Common myeloid progenitor, CD34-positive (primary cell): Measurements from ENCODE around the gene TMEM9.
"Not testable (repeated sequence)": the region's sequence is repeated elsewhere in the genome, so short reads cannot be mapped to it uniquely, and the experiment has no call there.

ENCODE experiments used
- CTCF ChIA-PET: fragments of 350-600 bp; sonication (Branson Sonifier 250); formaldehyde crosslinking; loops from one replicate; lab custom pipeline; 2021; ENCODE audit warnings: antibody characterized with exemption; lab: Charles Lee
- POLR2A ChIA-PET: fragments of 350-600 bp; sonication (Branson Sonifier 250); formaldehyde crosslinking; loops from one replicate; lab custom pipeline; 2021; ENCODE audit warnings: antibody characterized with exemption; lab: Charles Lee
- DNase-seq, 3 donors: peaks; one replicate each; pipeline versions ENCODE4 v3.0.0 to v3.0.0-alpha.2; 2013
- H3K27ac ChIP-seq, 2 experiments: 1 replicate in 1 of 2; 2 replicates in 1 of 2; pipeline ENCODE4 v1.7.0; 2013; ENCODE audit warnings: inconsistent platforms in 2 of 2, low read length in 2 of 2, mild to moderate bottlenecking in 2 of 2, low read depth in 1 of 2, moderate library complexity in 1 of 2; ENCODE audit not compliant: severe bottlenecking in 2 of 2, insufficient read depth in 1 of 2, poor library complexity in 1 of 2
- H3K27me3 ChIP-seq, 5 experiments: replicated peaks in 2 of 5; 1 replicate in 3 of 5; 2 replicates in 2 of 5; pipeline versions ENCODE4 v1.6.1 to v1.7.0; 2013; ENCODE audit warnings: low read length in 4 of 5, mild to moderate bottlenecking in 2 of 5, moderate library complexity in 2 of 5, inconsistent platforms in 1 of 5; ENCODE audit not compliant: insufficient read depth in 5 of 5, control insufficient read depth in 4 of 5
- H3K36me3 ChIP-seq, 4 experiments: 1 replicate in 2 of 4; 2 replicates in 2 of 4; pipeline versions ENCODE4 v1.6.1 to v1.7.0; 2013; ENCODE audit warnings: low read length in 3 of 4, control low read depth in 1 of 4, mild to moderate bottlenecking in 1 of 4; ENCODE audit not compliant: control insufficient read depth in 4 of 4, insufficient read depth in 4 of 4
- H3K4me1 ChIP-seq, 4 experiments: 1 replicate in 3 of 4; 2 replicates in 1 of 4; pipeline versions ENCODE4 v1.6.1 to v1.7.1; 2013; ENCODE audit warnings: low read length in 3 of 4, mild to moderate bottlenecking in 3 of 4, control low read depth in 1 of 4, inconsistent platforms in 1 of 4, moderate library complexity in 1 of 4; ENCODE audit not compliant: control insufficient read depth in 4 of 4, insufficient read depth in 4 of 4; ENCODE audit errors: control extremely low read depth in 1 of 4
- H3K4me3 ChIP-seq, 7 experiments: 1 replicate in 4 of 7; 2 replicates in 3 of 7; pipeline versions ENCODE4 v1.5.1 to v1.7.0; 2013; ENCODE audit warnings: mild to moderate bottlenecking in 7 of 7, low read length in 6 of 7, moderate library complexity in 6 of 7, inconsistent platforms in 2 of 7, low read depth in 2 of 7, control low read depth in 1 of 7; ENCODE audit not compliant: insufficient read depth in 4 of 7, control insufficient read depth in 1 of 7; ENCODE audit errors: extremely low read depth in 1 of 7
- H3K9me3 ChIP-seq, 5 experiments: 1 replicate in 4 of 5; 2 replicates in 1 of 5; pipeline versions ENCODE4 v1.6.1 to v1.7.1; 2013; ENCODE audit warnings: low read length in 4 of 5, mild to moderate bottlenecking in 2 of 5, inconsistent platforms in 1 of 5, low read depth in 1 of 5, moderate library complexity in 1 of 5; ENCODE audit not compliant: control insufficient read depth in 4 of 5, insufficient read depth in 2 of 5; ENCODE audit errors: control extremely low read depth in 1 of 5
- WGBS: methylation state at CpG from one replicate; pipeline ENCODE4 v1.1.5; 2013; ENCODE audit not compliant: insufficient coverage; 5-methylcytosine and 5-hydroxymethylcytosine counted together

TMEM9 gene

GRCh38 chr1:201169971-201170532 lies 15.8 kb upstream of the TMEM9 start:
- WGBS: 100% methylated on average over 1 of the region's 2 CpGs
- Histone ChIP-seq H3K4me3 (peak overlapping the region in 1 of 7 experiments; percentile 83), H3K9me3 (peaks cover 0 to 3% (median 0%) of the 10 kb centered on the region in 5 experiments), H3K36me3 (no peaks in the 10 kb centered on the region), H3K27ac (peak overlapping the region in 1 of 2 experiments; percentile 43), H3K4me1 (peaks cover 0 to 13% (median 8%) of the 10 kb centered on the region in 4 experiments), H3K27me3 (peaks cover 0 to 22% (median 0%) of the 10 kb centered on the region in 5 experiments)
- ChIA-PET CTCF (interaction anchor here (1.0 to 6.9 kb wide), 3 partner anchors 16 to 109 kb away, joined by 3 to 89 read pairs (median 3); partner anchors contain the start of gene TMEM9), POLR2A (no interaction called here)
- no peak for DNase-seq

GRCh38 chr1:201169203-201169602 lies 14.9 kb upstream of the TMEM9 start:
- peaks cover 0 to 23% (median 0%) of the 10 kb centered on the region in 5 experiments for H3K27me3 ChIP-seq
- H3K4me3 ChIP-seq: no peak overlapping the region
- H3K4me1 ChIP-seq: peaks cover 0 to 13% (median 8%) of the 10 kb centered on the region in 4 experiments
- no peaks in the 10 kb centered on the region for H3K36me3 ChIP-seq
- ChIA-PET CTCF (interaction anchor here (1.0 to 6.9 kb wide), 4 partner anchors 16 to 197 kb away, joined by 3 to 89 read pairs (median 4); partner anchors contain the start of gene TMEM9), POLR2A (no interaction called here)
- 78% methylated on average over 3 of the region's 3 CpGs for WGBS
- H3K27ac ChIP-seq: no peak overlapping the region
- H3K9me3 ChIP-seq: peaks cover 0 to 3% (median 0%) of the 10 kb centered on the region in 5 experiments
- no peak for DNase-seq

GRCh38 chr1:201167041-201167991 lies 13.0 kb upstream of the TMEM9 start:
- DNase-seq: no peak
- H3K9me3 ChIP-seq: no peaks in the 10 kb centered on the region
- WGBS: 91% methylated on average over 11 of the region's 13 CpGs
- no peaks in the 10 kb centered on the region for H3K36me3 ChIP-seq
- peaks cover 0 to 13% (median 8%) of the 10 kb centered on the region in 4 experiments for H3K4me1 ChIP-seq
- H3K27me3 ChIP-seq: peaks cover 0 to 20% (median 3%) of the 10 kb centered on the region in 5 experiments
- POLR2A ChIA-PET: interaction anchor here (0.6 kb wide), 1 partner anchor 197 kb away, joined by 4 read pairs; no protein-coding TSS in a partner anchor
- CTCF ChIA-PET: interaction anchor here (1.2 to 6.9 kb wide), 2 partner anchors 14 to 27 kb away, joined by 4 to 89 read pairs; partner anchors contain the start of gene TMEM9
- no peak overlapping the region for H3K27ac ChIP-seq
- H3K4me3 ChIP-seq: no peak overlapping the region

GRCh38 chr1:201164645-201165044 lies 10.4 kb upstream of the TMEM9 start:
- ChIA-PET CTCF (no interaction called here), POLR2A (no interaction called here)
- no peaks in the 10 kb centered on the region for H3K36me3 ChIP-seq
- H3K9me3 ChIP-seq: no peaks in the 10 kb centered on the region
- peaks cover 0 to 3% (median 0%) of the 10 kb centered on the region in 5 experiments for H3K27me3 ChIP-seq
- 90% methylated on average over 7 of the region's 7 CpGs for WGBS
- no peak for DNase-seq
- no peak overlapping the region for H3K27ac ChIP-seq
- no peaks in the 10 kb centered on the region for H3K4me1 ChIP-seq
- H3K4me3 ChIP-seq: no peak overlapping the region

- DNase-seq: no peak
- Histone ChIP-seq H3K4me1 (no peaks in the 10 kb centered on the region), H3K9me3 (no peaks in the 10 kb centered on the region), H3K4me3 (no peak overlapping the region), H3K36me3 (no peaks in the 10 kb centered on the region), H3K27me3 (peaks cover 0 to 3% (median 0%) of the 10 kb centered on the region in 5 experiments), H3K27ac (no peak overlapping the region)
- 83% methylated on average over 1 of the region's 4 CpGs for WGBS
- ChIA-PET POLR2A (no interaction called here), CTCF (no interaction called here)
Measured at GRCh38 chr1:201163707-201164106, 9.4 kb upstream of the TMEM9 start.

- H3K27me3 ChIP-seq, DNase-seq, POLR2A ChIA-PET, H3K36me3 ChIP-seq, H3K27ac ChIP-seq, H3K4me1 ChIP-seq, H3K4me3 ChIP-seq, H3K9me3 ChIP-seq: not testable (repeated sequence)
- WGBS: 100% methylated on average over 3 of the region's 8 CpGs
- CTCF ChIA-PET: interaction anchor here (0.7 kb wide), 1 partner anchor 241 kb away, joined by 3 read pairs; no protein-coding TSS in a partner anchor
Measured at GRCh38 chr1:201163036-201163435, 8.8 kb upstream of the TMEM9 start.
